Stimulated activated CD8-positive, alpha-beta memory T cell treated with anti-CD3 and anti-CD28 coated beads, Interleukin-4, amount 100 ng/mL, for 24 hours (primary cell): ENCODE data around the gene NSUN6.

Experiments
- DNase-seq: peaks from one replicate; pipeline ENCODE4 v3.0.0-alpha.2; 2020; ENCODE audit warnings: low read depth

Gene NSUN6

DNA sequence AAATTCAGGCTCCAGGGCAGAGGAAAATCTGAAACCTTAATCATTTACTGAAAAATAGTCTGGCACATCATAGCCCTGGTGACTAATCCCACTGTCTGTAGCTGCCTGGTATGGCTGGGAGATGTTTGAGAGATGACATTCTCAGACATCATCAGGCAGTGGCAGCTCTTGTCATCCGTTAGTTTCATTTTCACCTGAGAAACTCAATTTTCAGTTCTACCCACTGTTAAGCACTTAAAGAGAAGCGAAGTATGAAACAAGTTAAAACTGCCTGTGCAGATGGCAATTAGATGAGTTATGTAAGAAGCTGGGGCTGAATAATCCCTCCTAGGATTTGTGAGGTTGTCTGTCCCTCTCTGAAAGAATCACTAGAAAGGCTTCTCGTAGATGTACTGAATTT, 150.2 kb downstream of the NSUN6 start:
- DNase-seq, result no peak

DNA sequence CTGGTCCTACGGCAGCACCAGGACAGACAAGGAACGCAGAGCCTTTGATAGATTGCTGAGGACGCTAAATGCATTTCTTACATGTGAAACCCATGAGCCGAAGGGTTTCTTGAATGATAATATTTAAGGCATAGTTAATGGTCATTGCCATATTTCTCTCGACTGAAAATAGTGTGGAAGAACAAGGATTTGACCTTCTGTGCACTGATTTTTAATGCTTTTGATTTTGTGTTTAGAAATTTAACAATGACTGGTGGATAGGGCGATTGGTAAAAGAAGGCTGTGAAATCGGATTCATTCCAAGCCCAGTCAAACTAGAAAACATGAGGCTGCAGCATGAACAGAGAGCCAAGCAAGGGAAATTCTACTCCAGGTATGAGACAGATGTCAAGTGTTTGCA, 150.8 kb downstream of the NSUN6 start:
- DNase-seq, result no peak

DNA sequence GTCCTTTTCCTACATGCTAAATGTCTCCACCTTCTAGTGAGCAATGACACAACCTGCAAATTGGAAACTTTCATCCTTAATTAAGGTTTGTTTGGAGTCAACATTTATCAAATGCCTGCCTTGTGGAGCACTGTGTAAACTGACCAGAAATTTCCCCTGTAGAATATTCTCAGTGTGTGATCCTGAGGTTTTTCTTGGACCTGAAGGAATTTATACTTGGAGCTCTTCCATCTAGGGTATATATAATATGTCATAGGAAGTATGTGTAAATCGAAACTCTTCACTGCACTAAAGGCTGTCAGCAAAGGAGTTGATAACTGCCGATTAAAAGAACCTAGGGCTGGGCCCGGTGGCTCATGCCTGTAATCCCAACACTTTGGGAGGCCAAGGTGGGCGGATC, 152.4 kb downstream of the NSUN6 start:
- DNase-seq, result no peak

DNA sequence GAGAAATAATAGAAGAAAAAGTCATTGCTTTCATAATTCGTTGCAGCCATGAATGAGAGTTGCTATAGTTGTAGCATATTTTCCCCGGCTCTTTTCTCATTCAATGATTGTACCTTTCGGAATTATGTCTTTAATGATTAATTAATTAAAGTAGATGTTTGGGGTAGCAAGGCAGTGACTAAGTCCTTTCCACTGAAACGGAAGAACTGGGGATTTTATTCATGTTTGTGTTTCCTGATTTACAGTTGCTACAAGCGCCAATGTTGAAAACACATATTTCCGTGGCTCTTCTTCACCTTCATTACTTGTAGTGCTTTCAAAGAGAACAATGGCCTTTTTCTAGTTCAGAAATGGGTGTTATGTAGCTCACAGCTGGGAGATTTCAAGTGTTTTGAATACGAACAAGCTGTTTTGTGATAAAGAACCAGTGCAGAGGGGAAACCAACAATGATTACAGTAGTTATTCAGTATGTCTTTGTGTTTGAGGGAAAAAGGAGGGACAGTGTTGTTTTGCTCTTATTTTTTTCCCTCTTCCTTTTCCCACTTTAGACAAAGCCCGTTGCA, 153.5 kb downstream of the NSUN6 start:
- DNase-seq, result no peak
